HL-60 (cell line): Measurements from ENCODE around the gene TAF9B.
"Not testable (repeated sequence)": the region's sequence is repeated elsewhere in the genome, so short reads cannot be mapped to it uniquely, and the experiment has no call there.

Experiments used
- DNase-seq, 2 experiments: peaks; one replicate each; pipeline ENCODE4 v3.0.0-alpha.2; 2010 to 2020; ENCODE audit warnings: low read depth in 1 of 2, low spot score in 1 of 2
- H3K27ac ChIP-seq: fragments of 250-450 bp; sonication (Bioruptor Pico); replicated peaks from 2 replicates; pipeline ENCODE4 v1.5.1; 2020; ENCODE audit warnings: mild to moderate bottlenecking, moderate library complexity
- H3K27me3 ChIP-seq: fragments of 250-450 bp; sonication (Bioruptor Pico); 2 replicates; pipeline ENCODE4 v1.5.1; 2021; ENCODE audit warnings: mild to moderate bottlenecking, moderate library complexity; ENCODE audit not compliant: insufficient read depth, poor library complexity, severe bottlenecking
- H3K4me3 ChIP-seq: replicated peaks from 2 replicates; pipeline ENCODE4 v1.5.1; 2011; ENCODE audit warnings: mild to moderate bottlenecking, control low read depth, low read length; ENCODE audit not compliant: insufficient read depth
- GABPA ChIP-seq: IDR thresholded peaks from 2 replicates; pipeline ENCODE4 v1.6.1; 2012; ENCODE audit warnings: low read depth
- POLR2AphosphoS5 ChIP-seq: IDR thresholded peaks from 2 replicates; pipeline ENCODE4 v1.6.1; 2012; ENCODE audit warnings: low read depth
- SPI1 ChIP-seq: IDR thresholded peaks from 2 replicates; pipeline ENCODE4 v1.6.1; 2012; ENCODE audit warnings: low read depth, mild to moderate bottlenecking, borderline replicate concordance
- TF ChIP-seq, protein P1 (sequence below): IDR thresholded peaks from one replicate; pipeline ENCODE4 v1.5.1; 2011; ENCODE audit warnings: low read length, control low read depth, inconsistent platforms; ENCODE audit not compliant: insufficient read depth
- TF ChIP-seq, protein P2 (sequence below): IDR thresholded peaks from 2 replicates; pipeline ENCODE4 v1.6.1; 2012; ENCODE audit warnings: low read depth; ENCODE audit not compliant: insufficient replicate concordance

Gene TAF9B

DNA sequence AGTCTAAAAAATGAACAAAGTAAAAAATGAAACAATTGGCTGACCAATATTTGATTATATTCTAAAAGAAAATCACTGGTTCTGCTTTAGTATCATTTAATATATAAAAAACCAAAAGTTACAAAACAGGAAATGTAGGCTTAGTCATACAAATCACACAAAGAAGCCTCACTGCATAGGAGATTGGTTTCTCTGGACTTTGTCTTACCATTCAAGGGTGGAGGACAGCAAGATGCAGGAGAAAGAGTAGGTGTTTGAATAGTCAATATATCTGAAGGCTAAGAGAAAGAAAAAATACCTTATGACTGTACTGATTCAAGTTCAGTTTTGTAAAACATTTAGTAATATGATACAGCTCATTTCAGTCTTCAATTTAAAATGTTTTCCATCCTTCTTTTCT is 28.6 kb upstream of the TAF9B start:
- DNase-seq = no peak
- H3K4me3 ChIP-seq = no peak overlapping the region
- no peak overlapping the region for H3K27ac ChIP-seq
- H3K27me3 ChIP-seq = no peaks in the 10 kb centered on the region
- TF ChIP-seq SPI1 (no peak), POLR2AphosphoS5 (no peak), GABPA (no peak)
- TF ChIP-seq, protein P1, sequence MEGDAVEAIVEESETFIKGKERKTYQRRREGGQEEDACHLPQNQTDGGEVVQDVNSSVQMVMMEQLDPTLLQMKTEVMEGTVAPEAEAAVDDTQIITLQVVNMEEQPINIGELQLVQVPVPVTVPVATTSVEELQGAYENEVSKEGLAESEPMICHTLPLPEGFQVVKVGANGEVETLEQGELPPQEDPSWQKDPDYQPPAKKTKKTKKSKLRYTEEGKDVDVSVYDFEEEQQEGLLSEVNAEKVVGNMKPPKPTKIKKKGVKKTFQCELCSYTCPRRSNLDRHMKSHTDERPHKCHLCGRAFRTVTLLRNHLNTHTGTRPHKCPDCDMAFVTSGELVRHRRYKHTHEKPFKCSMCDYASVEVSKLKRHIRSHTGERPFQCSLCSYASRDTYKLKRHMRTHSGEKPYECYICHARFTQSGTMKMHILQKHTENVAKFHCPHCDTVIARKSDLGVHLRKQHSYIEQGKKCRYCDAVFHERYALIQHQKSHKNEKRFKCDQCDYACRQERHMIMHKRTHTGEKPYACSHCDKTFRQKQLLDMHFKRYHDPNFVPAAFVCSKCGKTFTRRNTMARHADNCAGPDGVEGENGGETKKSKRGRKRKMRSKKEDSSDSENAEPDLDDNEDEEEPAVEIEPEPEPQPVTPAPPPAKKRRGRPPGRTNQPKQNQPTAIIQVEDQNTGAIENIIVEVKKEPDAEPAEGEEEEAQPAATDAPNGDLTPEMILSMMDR = no peak
- TF ChIP-seq, protein P2, sequence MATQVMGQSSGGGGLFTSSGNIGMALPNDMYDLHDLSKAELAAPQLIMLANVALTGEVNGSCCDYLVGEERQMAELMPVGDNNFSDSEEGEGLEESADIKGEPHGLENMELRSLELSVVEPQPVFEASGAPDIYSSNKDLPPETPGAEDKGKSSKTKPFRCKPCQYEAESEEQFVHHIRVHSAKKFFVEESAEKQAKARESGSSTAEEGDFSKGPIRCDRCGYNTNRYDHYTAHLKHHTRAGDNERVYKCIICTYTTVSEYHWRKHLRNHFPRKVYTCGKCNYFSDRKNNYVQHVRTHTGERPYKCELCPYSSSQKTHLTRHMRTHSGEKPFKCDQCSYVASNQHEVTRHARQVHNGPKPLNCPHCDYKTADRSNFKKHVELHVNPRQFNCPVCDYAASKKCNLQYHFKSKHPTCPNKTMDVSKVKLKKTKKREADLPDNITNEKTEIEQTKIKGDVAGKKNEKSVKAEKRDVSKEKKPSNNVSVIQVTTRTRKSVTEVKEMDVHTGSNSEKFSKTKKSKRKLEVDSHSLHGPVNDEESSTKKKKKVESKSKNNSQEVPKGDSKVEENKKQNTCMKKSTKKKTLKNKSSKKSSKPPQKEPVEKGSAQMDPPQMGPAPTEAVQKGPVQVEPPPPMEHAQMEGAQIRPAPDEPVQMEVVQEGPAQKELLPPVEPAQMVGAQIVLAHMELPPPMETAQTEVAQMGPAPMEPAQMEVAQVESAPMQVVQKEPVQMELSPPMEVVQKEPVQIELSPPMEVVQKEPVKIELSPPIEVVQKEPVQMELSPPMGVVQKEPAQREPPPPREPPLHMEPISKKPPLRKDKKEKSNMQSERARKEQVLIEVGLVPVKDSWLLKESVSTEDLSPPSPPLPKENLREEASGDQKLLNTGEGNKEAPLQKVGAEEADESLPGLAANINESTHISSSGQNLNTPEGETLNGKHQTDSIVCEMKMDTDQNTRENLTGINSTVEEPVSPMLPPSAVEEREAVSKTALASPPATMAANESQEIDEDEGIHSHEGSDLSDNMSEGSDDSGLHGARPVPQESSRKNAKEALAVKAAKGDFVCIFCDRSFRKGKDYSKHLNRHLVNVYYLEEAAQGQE = no peak

DNA sequence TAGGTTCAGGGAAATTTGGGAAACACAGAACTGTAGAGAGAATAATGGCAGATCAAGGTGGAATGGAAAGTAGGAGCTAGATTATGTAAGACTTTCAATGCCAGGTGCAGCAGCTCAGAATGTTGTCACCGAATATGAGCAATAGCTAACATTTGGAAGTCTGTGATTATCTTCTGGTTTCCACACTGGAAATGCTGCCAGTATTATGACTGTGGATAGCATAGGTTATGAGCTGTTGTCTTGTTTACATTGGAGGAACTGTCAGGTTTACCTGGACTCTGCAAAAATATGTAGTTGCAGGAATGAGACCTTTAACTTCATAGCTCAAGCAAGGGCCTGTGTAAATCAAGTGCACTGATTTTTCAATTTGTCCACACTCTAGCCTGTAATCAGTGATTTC is 26.0 kb upstream of the TAF9B start:
- no peak overlapping the region for H3K27ac ChIP-seq
- no peak for TF ChIP-seq SPI1
- TF ChIP-seq, protein P2 = no peak
- TF ChIP-seq, protein P1 = no peak
- no peak for TF ChIP-seq POLR2AphosphoS5
- no peak for TF ChIP-seq GABPA
- H3K4me3 ChIP-seq = no peak overlapping the region
- no peaks in the 10 kb centered on the region for H3K27me3 ChIP-seq
- no peak for DNase-seq

DNA sequence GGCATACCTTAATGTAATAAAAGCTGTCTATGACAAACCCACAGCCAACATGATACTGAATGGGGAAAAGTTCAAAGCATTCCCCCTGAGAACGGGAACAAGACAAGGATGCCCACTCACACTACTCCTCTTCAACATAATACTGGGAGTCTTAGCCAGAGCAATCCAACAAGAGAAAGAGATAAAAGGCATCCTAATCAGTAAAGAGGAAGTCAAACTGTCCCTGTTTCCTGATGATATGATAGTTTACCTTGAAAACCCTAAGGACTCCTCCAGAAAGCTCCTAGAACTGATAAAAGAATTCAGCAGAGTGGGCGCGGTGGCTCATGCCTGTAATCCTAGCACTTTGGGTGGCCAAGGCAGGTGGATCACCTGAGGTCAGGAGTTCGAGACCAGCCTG is 23.7 kb upstream of the TAF9B start:
- not testable (repeated sequence) for DNase-seq, H3K27me3 ChIP-seq, H3K27ac ChIP-seq, H3K4me3 ChIP-seq

DNA sequence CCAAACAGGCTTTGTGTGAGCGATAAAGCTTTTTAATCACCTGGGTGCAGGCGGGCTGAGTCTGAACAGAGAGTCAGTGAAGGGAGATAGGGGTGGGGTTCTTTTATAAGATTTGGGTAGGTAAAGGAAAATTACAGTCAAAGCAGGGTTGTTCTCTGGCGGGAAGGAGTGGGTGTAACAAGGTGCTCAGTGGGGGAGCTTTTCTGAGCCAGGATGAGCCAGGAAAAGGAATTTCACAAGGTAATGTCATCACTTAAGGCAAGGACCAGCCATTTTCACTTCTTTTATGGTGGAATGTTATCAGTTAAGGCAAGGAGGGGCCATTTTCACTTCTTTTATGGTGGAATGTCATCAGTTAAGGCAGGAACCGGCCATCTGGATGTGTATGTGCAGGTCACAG is 21.3 kb upstream of the TAF9B start:
- H3K27ac ChIP-seq, H3K4me3 ChIP-seq, H3K27me3 ChIP-seq, DNase-seq: not testable (repeated sequence)

DNA sequence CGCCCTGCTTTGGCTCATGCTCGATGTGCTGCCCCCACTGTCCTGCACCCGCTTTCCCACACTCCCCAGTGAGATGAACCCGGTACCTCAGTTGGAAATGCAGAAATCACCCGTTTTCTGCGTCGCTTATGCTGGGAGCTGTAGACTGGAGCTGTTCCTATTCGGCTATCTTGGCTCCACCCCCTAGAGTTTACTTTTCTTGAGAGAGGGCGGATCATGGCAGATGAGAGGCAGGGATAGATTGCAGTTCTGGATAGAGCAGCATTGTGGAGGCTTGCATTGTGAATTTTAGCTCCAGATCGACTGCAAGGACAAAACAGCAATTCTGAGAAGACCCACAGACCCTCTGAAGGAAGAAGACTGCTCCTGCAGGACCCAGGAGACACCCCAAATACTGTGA is 18.4 kb upstream of the TAF9B start:
- not testable (repeated sequence) for H3K27ac ChIP-seq, H3K4me3 ChIP-seq, DNase-seq, H3K27me3 ChIP-seq

DNA sequence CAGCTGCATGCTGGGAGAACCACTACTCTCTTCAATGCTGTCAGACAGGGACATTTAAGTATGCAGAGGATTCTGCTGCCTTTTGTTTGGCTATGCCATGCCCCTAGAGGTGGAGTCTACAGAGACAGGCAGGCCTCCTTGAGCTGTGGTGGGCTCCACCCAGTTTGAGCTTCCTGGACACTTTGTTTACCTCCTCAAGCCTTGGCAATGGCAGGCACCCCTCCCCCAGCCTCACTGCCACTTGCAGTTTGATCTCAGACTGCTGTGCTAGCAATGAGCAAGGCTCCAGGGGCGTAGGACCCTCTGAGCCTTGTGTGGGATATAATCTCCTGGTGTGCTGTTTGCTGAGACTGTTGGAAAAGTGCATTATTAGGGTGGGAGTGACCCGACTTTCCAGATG is 17.9 kb upstream of the TAF9B start:
- H3K27me3 ChIP-seq, H3K27ac ChIP-seq, DNase-seq, H3K4me3 ChIP-seq: not testable (repeated sequence)

DNA sequence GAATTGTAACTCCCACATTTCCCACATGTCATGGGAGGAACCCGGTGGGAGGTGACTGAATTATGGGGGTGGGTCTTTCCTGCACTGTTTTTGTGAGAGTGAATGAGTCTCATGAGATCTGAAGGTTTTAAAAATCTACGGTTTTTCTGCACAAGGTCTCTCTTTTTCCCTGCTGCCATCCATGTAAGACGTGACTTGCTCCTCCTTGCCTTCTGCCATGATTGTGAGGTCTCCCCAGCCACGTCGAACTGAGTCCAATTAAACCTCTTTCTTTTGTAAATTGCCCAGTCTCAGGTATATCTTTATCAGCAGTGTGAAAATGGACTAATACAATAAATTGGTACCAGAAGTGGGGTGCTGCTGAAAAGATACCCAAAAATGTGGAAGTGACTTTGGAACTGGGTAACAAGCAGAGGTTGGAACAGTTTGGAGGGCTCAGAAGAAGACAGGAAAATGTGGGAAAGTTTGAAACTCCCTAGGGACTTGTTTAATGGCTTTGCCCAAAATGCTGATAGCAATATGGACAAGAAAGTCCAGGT is 7.6 kb upstream of the TAF9B start:
- DNase-seq, H3K4me3 ChIP-seq, H3K27me3 ChIP-seq, H3K27ac ChIP-seq: not testable (repeated sequence)
